Measurements from ENCODE around the gene CLN5.
"Not testable (repeated sequence)": the region's sequence is repeated elsewhere in the genome, so short reads cannot be mapped to it uniquely, and the experiment has no call there.

The CLN5 gene

GRCh38 chr13:76991796-76992547, at the start of gene CLN5:
CLN5 (plus strand) TSS chr13:76992081; CDS start chr13:76992099, 18 bp downstream.
- intact Hi-C loops (cut with DNase I), result loop anchor here (2.0 kb wide), 1 partner anchor 35 kb away; the partner anchor contains the start of gene FBXL3

GRCh38 chr13:76942363-76942762, 49.5 kb upstream of the CLN5 start:
- intact Hi-C loops (cut with DNase I), result no loop called here
- no peak for DNase-seq

More at GRCh38 chr13:76991796-76992547, at the start of gene CLN5:
- peak; percentile 81 to 97 (median 94) for DNase-seq

- intact Hi-C loops (cut with DNase I), result no loop called here
- DNase-seq, result no peak
Measured at GRCh38 chr13:76943646-76944045, 48.2 kb upstream of the CLN5 start.

- intact Hi-C loops (cut with DNase I), result no loop called here
- no peak for DNase-seq
Measured at GRCh38 chr13:76944456-76944855, 47.4 kb upstream of the CLN5 start.

GRCh38 chr13:76948149-76948548, 43.7 kb upstream of the CLN5 start, which contains the start of gene ACOD1:
ACOD1 (plus strand) TSS chr13:76948511; CDS start chr13:76948559, 48 bp downstream.
- no peak for DNase-seq
- intact Hi-C loops (cut with DNase I), result no loop called here

GRCh38 chr13:76950101-76950500, 41.8 kb upstream of the CLN5 start:
- DNase-seq, result no peak
- intact Hi-C loops (cut with DNase I), result no loop called here

GRCh38 chr13:76953968-76954367, 37.9 kb upstream of the CLN5 start:
- no peak for DNase-seq
- intact Hi-C loops (cut with DNase I), result no loop called here

GRCh38 chr13:76954538-76954937, 37.3 kb upstream of the CLN5 start:
- intact Hi-C loops (cut with DNase I), result no loop called here
- DNase-seq, result no peak

- intact Hi-C loops (cut with DNase I), result no loop called here
- no peak for DNase-seq
Measured at GRCh38 chr13:76955193-76955592, 36.7 kb upstream of the CLN5 start.

- intact Hi-C loops (cut with DNase I), result no loop called here
- DNase-seq, result no peak
Measured at GRCh38 chr13:76955661-76956060, 36.2 kb upstream of the CLN5 start.

- DNase-seq, result no peak
- intact Hi-C loops (cut with DNase I), result no loop called here
Measured at GRCh38 chr13:76958841-76959432, 32.9 kb upstream of the CLN5 start.

- intact Hi-C loops (cut with DNase I); DNase-seq: not testable (repeated sequence)
Measured at GRCh38 chr13:76959734-76960133, 32.1 kb upstream of the CLN5 start.

- intact Hi-C loops (cut with DNase I), result no loop called here
- DNase-seq, result peak in 20 of 42 donors; percentile 7 to 55 (median 24)
Measured at GRCh38 chr13:76965759-76966421, 26.0 kb upstream of the CLN5 start.

GRCh38 chr13:76967031-76967430, 24.9 kb upstream of the CLN5 start:
- intact Hi-C loops (cut with DNase I), result no loop called here
- DNase-seq, result no peak

- no peak for DNase-seq
Measured at GRCh38 chr13:76968041-76968440, 23.8 kb upstream of the CLN5 start.

GRCh38 chr13:76969488-76970365, 22.2 kb upstream of the CLN5 start:
- intact Hi-C loops (cut with DNase I), result no loop called here

More at GRCh38 chr13:76968041-76968440, 23.8 kb upstream of the CLN5 start:
- intact Hi-C loops (cut with DNase I), result no loop called here

GRCh38 chr13:76971215-76971614, 20.7 kb upstream of the CLN5 start:
- intact Hi-C loops (cut with DNase I), result no loop called here
- no peak for DNase-seq

More at GRCh38 chr13:76969488-76970365, 22.2 kb upstream of the CLN5 start:
- no peak for DNase-seq

- DNase-seq, result peak in 10 of 42 donors; percentile 5 to 44 (median 16)
- intact Hi-C loops (cut with DNase I), result no loop called here
Measured at GRCh38 chr13:76971851-76972829, 19.7 kb upstream of the CLN5 start.
